ENCODE measurements around the gene THRB. TPM values are rescaled to one million over a fixed set of nuclear protein-coding genes. Genes with fewer than 3 reads are reported as not detected.

Gene THRB
- total and polyA plus RNA-seq, 2 donors (not counting 3 experiments of a cell fraction or from before 2014, with no cell fraction given) = 0.06 TPM; not detected in 1

GRCh38 chr3:24529210-24529609, 34.6 kb upstream of the THRB start:
- FAIRE-seq (no peak), DNase-seq (ENCODE audit: low read depth, low spot score) (no peak)
- Histone ChIP-seq H3K9me3 (replicated peaks; ENCODE audit: control insufficient read depth, insufficient read depth, low read length) (no peaks in the 10 kb centered on the region), H3K27ac (ENCODE audit: insufficient read depth, low read depth, low read length) (no peak overlapping the region), H3K36me3 (ENCODE audit: control insufficient read depth in 2 of 2, extremely low read depth in 1 of 2, insufficient read depth in 2 of 2, low read length in 2 of 2) (no peaks in the 10 kb centered on the region), H2AFZ (ENCODE audit: low read depth, low read length) (no peak overlapping the region), H3K4me2 (ENCODE audit: insufficient read depth, low read length) (no peak overlapping the region), H3K9me1 (replicated peaks; ENCODE audit: control insufficient read depth, extremely low read depth, insufficient read depth, low read length) (no peaks in the 10 kb centered on the region), H3K4me1 (ENCODE audit: control insufficient read depth, extremely low read depth, insufficient read depth, low read length) (peaks cover 3% of the 10 kb centered on the region), H3K27me3 (ENCODE audit: control insufficient read depth in 2 of 2, insufficient read depth in 2 of 2, low read length in 2 of 2) (no peaks in the 10 kb centered on the region), H4K20me1 (replicated peaks; ENCODE audit: control insufficient read depth, extremely low read depth, insufficient read depth, low read length) (no peaks in the 10 kb centered on the region), H3K79me2 (ENCODE audit: control insufficient read depth, insufficient read depth, low read length) (no peaks in the 10 kb centered on the region), H3K9ac (replicated peaks; ENCODE audit: extremely low read depth, insufficient read depth, low read length) (no peak overlapping the region), H3K4me3 (replicated peaks in 1 of 3; ENCODE audit: insufficient read depth in 1 of 3, low read depth in 1 of 3, low read length in 3 of 3) (no peak overlapping the region)
- TF ChIP-seq JUN (IDR thresholded peaks at IDR 0.05; ENCODE audit: borderline replicate concordance, insufficient read depth, insufficient read length, low read depth) (no peak), FOS (IDR thresholded peaks at IDR 0.05; ENCODE audit: borderline replicate concordance, insufficient read depth, low read length) (no peak), POLR2A (IDR thresholded peaks at IDR 0.05; ENCODE audit: low read depth, low read length) (no peak), MAX (IDR thresholded peaks at IDR 0.05; ENCODE audit: insufficient read depth, insufficient read length) (no peak), CTCF (IDR thresholded peaks at IDR 0.05; ENCODE audit: extremely low read depth in 1 of 2, insufficient read depth in 1 of 2, low read depth in 1 of 2, low read length in 2 of 2) (no peak), POLR2AphosphoS5 (IDR thresholded peaks at IDR 0.05; ENCODE audit: insufficient read depth, low read depth, low read length) (no peak), MYC (IDR thresholded peaks at IDR 0.05; ENCODE audit: low read depth, low read length) (no peak), EZH2 (IDR thresholded peaks at IDR 0.05; ENCODE audit: borderline replicate concordance, low read depth, low read length, severe bottlenecking) (no peak), GATA2 (IDR thresholded peaks at IDR 0.05; ENCODE audit: insufficient read depth, insufficient read length, low read depth, low read length) (no peak)
- POLR2A ChIA-PET = no interaction called here
- intact Hi-C loops (cut with micrococcal nuclease) (loop anchor here (1.0 kb wide), 1 partner anchor 203 kb away; no protein-coding TSS in a partner anchor), dilution Hi-C loops (cut with MboI; ENCODE audit: extremely low pct_ligation_motif_present, low sequenced_read_pairs) (no loop called here)
- CTCF ChIA-PET = interaction anchor here (1.6 kb wide), 2 partner anchors 155 to 264 kb away, joined by 4 to 5 read pairs; no protein-coding TSS in a partner anchor
- no TSS peak for BruUV-seq (replicated peaks)

All from endothelial cell of umbilical vein (primary cell).